Brain microvascular endothelial cell (primary cell): ENCODE measurements around the gene JMJD7.

Experiments
- DNase-seq: peaks from one replicate; pipeline ENCODE4 v3.0.0-alpha.2; 2020
- H3K27ac ChIP-seq: fragments of 250-450 bp; sonication (Bioruptor Pico); 2 replicates; pipeline ENCODE4 v1.5.1; 2020; ENCODE audit warnings: mild to moderate bottlenecking, moderate library complexity
- H3K27me3 ChIP-seq: fragments of 250-450 bp; sonication (Bioruptor Pico); replicated peaks from 2 replicates; pipeline ENCODE4 v1.5.1; 2020; ENCODE audit warnings: mild to moderate bottlenecking
- H3K36me3 ChIP-seq: fragments of 250-450 bp; sonication (Bioruptor Pico); replicated peaks from 2 replicates; pipeline ENCODE4 v1.5.1; 2020; ENCODE audit warnings: mild to moderate bottlenecking
- H3K4me3 ChIP-seq: 2 replicates; pipeline ENCODE4 v1.5.1; 2011; ENCODE audit warnings: low read depth, mild to moderate bottlenecking, control low read depth, low read length, moderate library complexity
- CTCF ChIP-seq: IDR thresholded peaks from 2 replicates; pipeline ENCODE4 v1.5.1; 2011; ENCODE audit warnings: low read depth, mild to moderate bottlenecking, moderate library complexity, low read length, control low read depth, inconsistent platforms; ENCODE audit errors: missing control alignments
- in situ Hi-C: cut with HindIII; loops from 2 replicates; pipeline ENCODE4 v1.10.0; 2017; ENCODE audit warnings: low sequenced_read_pairs, low pct_ligation_motif_present

The JMJD7 gene

GRCh38 chr15:41852736-41853590 lies 25.1 kb downstream of the JMJD7 start:
- no peaks in the 10 kb centered on the region for H3K27me3 ChIP-seq
- no peak overlapping the region for H3K27ac ChIP-seq
- H3K4me3 ChIP-seq: no peak overlapping the region
- in situ Hi-C loops: no loop called here
- TF ChIP-seq CTCF: no peak
- DNase-seq: no peak
- H3K36me3 ChIP-seq: no peaks in the 10 kb centered on the region

GRCh38 chr15:41853831-41854230 lies 25.9 kb downstream of the JMJD7 start:
- Histone ChIP-seq H3K4me3 (no peak overlapping the region), H3K27me3 (no peaks in the 10 kb centered on the region), H3K36me3 (no peaks in the 10 kb centered on the region), H3K27ac (no peak overlapping the region)
- DNase-seq: no peak
- in situ Hi-C loops: no loop called here
- TF ChIP-seq CTCF: no peak

GRCh38 chr15:41854443-41854842 lies 26.6 kb downstream of the JMJD7 start:
- no peak overlapping the region for H3K4me3 ChIP-seq
- TF ChIP-seq CTCF: no peak
- DNase-seq: no peak
- H3K27ac ChIP-seq: no peak overlapping the region
- in situ Hi-C loops: no loop called here
- no peaks in the 10 kb centered on the region for H3K27me3 ChIP-seq
- H3K36me3 ChIP-seq: no peaks in the 10 kb centered on the region

GRCh38 chr15:41855261-41855961 lies 27.5 kb downstream of the JMJD7 start:
- no peak for TF ChIP-seq CTCF
- in situ Hi-C loops: no loop called here
- H3K4me3 ChIP-seq: no peak overlapping the region

GRCh38 chr15:41856262-41856661 lies 28.4 kb downstream of the JMJD7 start:
- in situ Hi-C loops: no loop called here
- Histone ChIP-seq H3K4me3 (no peak overlapping the region), H3K27ac (no peak overlapping the region), H3K36me3 (no peaks in the 10 kb centered on the region), H3K27me3 (no peaks in the 10 kb centered on the region)
- DNase-seq: no peak
- TF ChIP-seq CTCF: no peak

More at GRCh38 chr15:41855261-41855961, 27.5 kb downstream of the JMJD7 start:
- DNase-seq: no peak
- no peaks in the 10 kb centered on the region for H3K27me3 ChIP-seq
- no peaks in the 10 kb centered on the region for H3K36me3 ChIP-seq
- no peak overlapping the region for H3K27ac ChIP-seq
